GM12875 (cell line): ENCODE measurements around the gene SLC13A2.

Experiments used
- H3K4me3 ChIP-seq: one replicate; pipeline ENCODE4 v1.5.1; 2011; ENCODE audit warnings: low read depth, low read length, control low read depth
- CTCF ChIP-seq: IDR thresholded peaks from 2 replicates; pipeline ENCODE4 v1.5.1; 2011; ENCODE audit warnings: low read depth, mild to moderate bottlenecking, control low read depth, inconsistent platforms, low read length, moderate library complexity, borderline replicate concordance; ENCODE audit not compliant: insufficient read depth

SLC13A2 gene

GRCh38 chr17:28500712-28501379 lies 27.4 kb downstream of the SLC13A2 start:
- peak overlapping the region; percentile 37 for H3K4me3 ChIP-seq
- TF ChIP-seq CTCF, result no peak

GRCh38 chr17:28501421-28502284 lies 28.2 kb downstream of the SLC13A2 start:
- no peak overlapping the region for H3K4me3 ChIP-seq
- TF ChIP-seq CTCF, result no peak

GRCh38 chr17:28503420-28503819 lies 30.0 kb downstream of the SLC13A2 start:
- TF ChIP-seq CTCF, result no peak

GRCh38 chr17:28505986-28506665 lies 32.7 kb downstream of the SLC13A2 start, which contains the start of gene FOXN1:
Gene FOXN1 (plus strand): TSS chr17:28506348. CDS start chr17:28523970, 17,622 bp downstream.
- H3K4me3 ChIP-seq, result no peak within 1 kb of the TSS
- TF ChIP-seq CTCF, result no peak

More at GRCh38 chr17:28503420-28503819, 30.0 kb downstream of the SLC13A2 start:
- no peak overlapping the region for H3K4me3 ChIP-seq

GRCh38 chr17:28506763-28507487 lies 33.5 kb downstream of the SLC13A2 start:
- no peak overlapping the region for H3K4me3 ChIP-seq
- TF ChIP-seq CTCF, result no peak

GRCh38 chr17:28507567-28508203 lies 34.2 kb downstream of the SLC13A2 start:
- no peak overlapping the region for H3K4me3 ChIP-seq
- TF ChIP-seq CTCF, result no peak
